GM12878 (cell line): Measurements from ENCODE around the gene SFR1. TPM values are rescaled to one million over a fixed set of nuclear protein-coding genes. Genes with fewer than 3 reads are reported as not detected.

Experiments
- CREB1 ChIP-seq: IDR thresholded peaks from 2 replicates; pipeline ENCODE4 v1.6.1; 2012; ENCODE audit warnings: low read depth, mild to moderate bottlenecking, inconsistent platforms
- IKZF1 ChIP-seq: fragments of 450-650 bp; conservative IDR thresholded peaks from 2 replicates; pipeline ENCODE4 v1.6.1; 2017; ENCODE audit warnings: antibody characterized with exemption, mild to moderate bottlenecking
- MXI1 ChIP-seq: fragments of 150-350 bp; IDR thresholded peaks from 2 replicates; pipeline ENCODE4 v1.6.1; 2011; ENCODE audit warnings: low read depth, mild to moderate bottlenecking, inconsistent platforms, low read length, improper control_type of control experiment
- NR2C1 ChIP-seq: fragments of 450-650 bp; IDR thresholded peaks from 2 replicates; pipeline ENCODE4 v1.6.1; 2017; ENCODE audit warnings: antibody characterized with exemption, mild to moderate bottlenecking, moderate library complexity
- RB1 ChIP-seq: fragments of 450-650 bp; formaldehyde crosslinking; IDR thresholded peaks from 2 replicates; pipeline ENCODE4 v1.6.1; 2017; ENCODE audit warnings: mild to moderate bottlenecking, borderline replicate concordance
- RFX5 ChIP-seq: IDR thresholded peaks from 2 replicates; pipeline ENCODE4 v1.6.1; 2011; ENCODE audit warnings: low read depth, low read length, improper control_type of control experiment
- TBL1XR1 ChIP-seq: IDR thresholded peaks from 2 replicates; pipeline ENCODE4 v1.6.1; 2012; ENCODE audit warnings: low read depth, low read length, improper control_type of control experiment
- TCF12 ChIP-seq: IDR thresholded peaks from 2 replicates; pipeline ENCODE4 v1.6.1; 2011; ENCODE audit warnings: low read depth, mild to moderate bottlenecking, low read length
- WRNIP1 ChIP-seq: IDR thresholded peaks from 2 replicates; pipeline ENCODE4 v1.6.1; 2011; ENCODE audit warnings: low read depth, low read length, improper control_type of control experiment, borderline replicate concordance
- polyA plus RNA-seq, 11 experiments: library from polyadenylated mRNA; depleted of rRNA in 4 of 11; unstranded in 6 of 11; stranded (reverse) in 5 of 11; fragments of >200 nt; fragmentation: Nextera tagmentation in 4 of 11; fragmentation: Illumina TruSeq in 1 of 11; extraction: Ambion mirVana in 4 of 11; extraction: Trizol in 1 of 11; gene quantifications; 1 replicate in 1 of 11; 2 replicates in 10 of 11; pipeline versions ENCODE4 v1.2.1 to v1.2.3, GENCODE V29; 2011 to 2016; ENCODE audit warnings: inconsistent platforms in 2 of 11, missing spikeins in 2 of 11, low read depth in 1 of 11
- total RNA-seq, 4 experiments: library from RNA; depleted of rRNA in 3 of 4; stranded (reverse); fragments of >200 nt in 3 of 4; fragmentation: Illumina TruSeq in 1 of 4; extraction: Trizol in 1 of 4; gene quantifications; 2 replicates each; pipeline versions ENCODE4 v1.2.1 to v1.2.3, GENCODE V29; 2013 to 2021
- TF ChIP-seq, protein P1 (sequence below): fragments of 150-350 bp; IDR thresholded peaks from 2 replicates; pipeline ENCODE4 v1.6.1; 2014; ENCODE audit warnings: mild to moderate bottlenecking, low read depth, low read length
- TF ChIP-seq, protein P2 (sequence below): fragments of 450-650 bp; IDR thresholded peaks from 2 replicates; pipeline ENCODE4 v1.6.1; 2017; ENCODE audit warnings: borderline replicate concordance
- TF ChIP-seq, protein P3 (sequence below): IDR thresholded peaks from 2 replicates; pipeline ENCODE4 v1.6.1; 2011; ENCODE audit warnings: low read depth, low read length, improper control_type of control experiment, borderline replicate concordance
- TF ChIP-seq, protein P4 (sequence below): fragments of 450-650 bp; conservative IDR thresholded peaks from 2 replicates; pipeline ENCODE4 v1.6.1; 2017; ENCODE audit warnings: mild to moderate bottlenecking, moderate library complexity
- TF ChIP-seq, protein P5 (sequence below): IDR thresholded peaks from 2 replicates; pipeline ENCODE4 v1.6.1; 2012; ENCODE audit warnings: low read length, inconsistent platforms
- TF ChIP-seq, protein P6 (sequence below): fragments of 450-650 bp; IDR thresholded peaks from 2 replicates; pipeline ENCODE4 v1.6.1; 2018; ENCODE audit warnings: mild to moderate bottlenecking, low read depth, moderate library complexity; ENCODE audit not compliant: partially characterized antibody

Gene SFR1
- total and polyA plus RNA-seq, 10 of the 15 experiments (the other 5 are each of a cell fraction or from before 2014, with no cell fraction given): 6.9 to 31.5 (median 14.9) TPM

DNA sequence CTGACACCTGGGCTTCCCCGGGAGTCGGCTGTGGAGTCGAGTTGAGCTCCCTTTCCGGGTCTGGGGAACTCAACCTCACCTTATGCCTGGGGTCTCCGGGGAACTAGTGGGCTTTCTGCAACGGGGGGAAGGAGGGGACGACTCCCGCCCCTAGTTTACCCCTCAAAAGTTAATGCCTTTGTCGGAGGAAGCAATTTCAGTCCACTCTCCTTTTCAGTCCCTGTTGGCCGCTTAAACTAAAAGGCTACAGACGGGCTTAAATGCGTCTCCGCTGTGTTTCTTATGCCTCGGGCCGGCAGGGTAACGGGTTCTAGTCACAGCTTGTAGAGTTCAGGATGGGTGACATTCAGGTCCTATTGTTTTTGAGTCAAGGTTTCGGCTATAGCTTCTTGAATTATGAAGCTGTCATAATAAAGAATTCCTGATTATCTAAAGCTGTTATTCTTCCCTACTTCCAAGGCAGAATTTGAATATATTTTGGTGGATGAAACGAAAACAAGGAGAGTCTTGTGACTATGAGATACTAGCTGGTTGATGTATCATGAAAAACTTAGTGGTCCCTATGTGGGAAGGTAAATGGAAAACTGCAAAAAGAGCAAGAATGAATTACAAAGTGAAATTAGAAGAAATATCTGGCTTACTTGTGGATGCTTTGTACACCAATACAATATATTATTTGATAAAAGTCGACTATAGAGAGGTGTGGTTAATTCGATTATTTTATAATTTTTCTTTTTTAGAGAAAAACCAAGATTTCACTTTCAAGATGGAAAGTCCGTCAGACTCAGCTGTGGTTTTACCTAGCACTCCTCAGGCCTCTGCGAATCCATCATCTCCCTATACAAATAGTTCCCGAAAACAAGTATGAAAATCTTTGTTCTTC lies 495 bp downstream of the SFR1 start (continued):
- TF ChIP-seq, protein P1, sequence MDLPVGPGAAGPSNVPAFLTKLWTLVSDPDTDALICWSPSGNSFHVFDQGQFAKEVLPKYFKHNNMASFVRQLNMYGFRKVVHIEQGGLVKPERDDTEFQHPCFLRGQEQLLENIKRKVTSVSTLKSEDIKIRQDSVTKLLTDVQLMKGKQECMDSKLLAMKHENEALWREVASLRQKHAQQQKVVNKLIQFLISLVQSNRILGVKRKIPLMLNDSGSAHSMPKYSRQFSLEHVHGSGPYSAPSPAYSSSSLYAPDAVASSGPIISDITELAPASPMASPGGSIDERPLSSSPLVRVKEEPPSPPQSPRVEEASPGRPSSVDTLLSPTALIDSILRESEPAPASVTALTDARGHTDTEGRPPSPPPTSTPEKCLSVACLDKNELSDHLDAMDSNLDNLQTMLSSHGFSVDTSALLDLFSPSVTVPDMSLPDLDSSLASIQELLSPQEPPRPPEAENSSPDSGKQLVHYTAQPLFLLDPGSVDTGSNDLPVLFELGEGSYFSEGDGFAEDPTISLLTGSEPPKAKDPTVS: no peak
- TF ChIP-seq TCF12 (0 out of 2 replicates have a peak, but pooled peaks have one; percentile 68), WRNIP1 (no peak), RFX5 (no peak), IKZF1 (no peak), TBL1XR1 (0 out of 2 replicates have a peak, but pooled peaks have one; percentile 2), MXI1 (no peak), NR2C1 (no peak), RB1 (0 out of 2 replicates have a peak, but pooled peaks have one; percentile 6), CREB1 (no peak)
- TF ChIP-seq, protein P2, sequence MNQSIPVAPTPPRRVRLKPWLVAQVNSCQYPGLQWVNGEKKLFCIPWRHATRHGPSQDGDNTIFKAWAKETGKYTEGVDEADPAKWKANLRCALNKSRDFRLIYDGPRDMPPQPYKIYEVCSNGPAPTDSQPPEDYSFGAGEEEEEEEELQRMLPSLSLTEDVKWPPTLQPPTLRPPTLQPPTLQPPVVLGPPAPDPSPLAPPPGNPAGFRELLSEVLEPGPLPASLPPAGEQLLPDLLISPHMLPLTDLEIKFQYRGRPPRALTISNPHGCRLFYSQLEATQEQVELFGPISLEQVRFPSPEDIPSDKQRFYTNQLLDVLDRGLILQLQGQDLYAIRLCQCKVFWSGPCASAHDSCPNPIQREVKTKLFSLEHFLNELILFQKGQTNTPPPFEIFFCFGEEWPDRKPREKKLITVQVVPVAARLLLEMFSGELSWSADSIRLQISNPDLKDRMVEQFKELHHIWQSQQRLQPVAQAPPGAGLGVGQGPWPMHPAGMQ: no peak
- TF ChIP-seq, protein P3, sequence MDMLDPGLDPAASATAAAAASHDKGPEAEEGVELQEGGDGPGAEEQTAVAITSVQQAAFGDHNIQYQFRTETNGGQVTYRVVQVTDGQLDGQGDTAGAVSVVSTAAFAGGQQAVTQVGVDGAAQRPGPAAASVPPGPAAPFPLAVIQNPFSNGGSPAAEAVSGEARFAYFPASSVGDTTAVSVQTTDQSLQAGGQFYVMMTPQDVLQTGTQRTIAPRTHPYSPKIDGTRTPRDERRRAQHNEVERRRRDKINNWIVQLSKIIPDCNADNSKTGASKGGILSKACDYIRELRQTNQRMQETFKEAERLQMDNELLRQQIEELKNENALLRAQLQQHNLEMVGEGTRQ: no peak
- TF ChIP-seq, protein P4, sequence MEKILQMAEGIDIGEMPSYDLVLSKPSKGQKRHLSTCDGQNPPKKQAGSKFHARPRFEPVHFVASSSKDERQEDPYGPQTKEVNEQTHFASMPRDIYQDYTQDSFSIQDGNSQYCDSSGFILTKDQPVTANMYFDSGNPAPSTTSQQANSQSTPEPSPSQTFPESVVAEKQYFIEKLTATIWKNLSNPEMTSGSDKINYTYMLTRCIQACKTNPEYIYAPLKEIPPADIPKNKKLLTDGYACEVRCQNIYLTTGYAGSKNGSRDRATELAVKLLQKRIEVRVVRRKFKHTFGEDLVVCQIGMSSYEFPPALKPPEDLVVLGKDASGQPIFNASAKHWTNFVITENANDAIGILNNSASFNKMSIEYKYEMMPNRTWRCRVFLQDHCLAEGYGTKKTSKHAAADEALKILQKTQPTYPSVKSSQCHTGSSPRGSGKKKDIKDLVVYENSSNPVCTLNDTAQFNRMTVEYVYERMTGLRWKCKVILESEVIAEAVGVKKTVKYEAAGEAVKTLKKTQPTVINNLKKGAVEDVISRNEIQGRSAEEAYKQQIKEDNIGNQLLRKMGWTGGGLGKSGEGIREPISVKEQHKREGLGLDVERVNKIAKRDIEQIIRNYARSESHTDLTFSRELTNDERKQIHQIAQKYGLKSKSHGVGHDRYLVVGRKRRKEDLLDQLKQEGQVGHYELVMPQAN: peak; percentile 75
- TF ChIP-seq, protein P5, sequence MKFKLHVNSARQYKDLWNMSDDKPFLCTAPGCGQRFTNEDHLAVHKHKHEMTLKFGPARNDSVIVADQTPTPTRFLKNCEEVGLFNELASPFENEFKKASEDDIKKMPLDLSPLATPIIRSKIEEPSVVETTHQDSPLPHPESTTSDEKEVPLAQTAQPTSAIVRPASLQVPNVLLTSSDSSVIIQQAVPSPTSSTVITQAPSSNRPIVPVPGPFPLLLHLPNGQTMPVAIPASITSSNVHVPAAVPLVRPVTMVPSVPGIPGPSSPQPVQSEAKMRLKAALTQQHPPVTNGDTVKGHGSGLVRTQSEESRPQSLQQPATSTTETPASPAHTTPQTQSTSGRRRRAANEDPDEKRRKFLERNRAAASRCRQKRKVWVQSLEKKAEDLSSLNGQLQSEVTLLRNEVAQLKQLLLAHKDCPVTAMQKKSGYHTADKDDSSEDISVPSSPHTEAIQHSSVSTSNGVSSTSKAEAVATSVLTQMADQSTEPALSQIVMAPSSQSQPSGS: no peak
- TF ChIP-seq, protein P6, sequence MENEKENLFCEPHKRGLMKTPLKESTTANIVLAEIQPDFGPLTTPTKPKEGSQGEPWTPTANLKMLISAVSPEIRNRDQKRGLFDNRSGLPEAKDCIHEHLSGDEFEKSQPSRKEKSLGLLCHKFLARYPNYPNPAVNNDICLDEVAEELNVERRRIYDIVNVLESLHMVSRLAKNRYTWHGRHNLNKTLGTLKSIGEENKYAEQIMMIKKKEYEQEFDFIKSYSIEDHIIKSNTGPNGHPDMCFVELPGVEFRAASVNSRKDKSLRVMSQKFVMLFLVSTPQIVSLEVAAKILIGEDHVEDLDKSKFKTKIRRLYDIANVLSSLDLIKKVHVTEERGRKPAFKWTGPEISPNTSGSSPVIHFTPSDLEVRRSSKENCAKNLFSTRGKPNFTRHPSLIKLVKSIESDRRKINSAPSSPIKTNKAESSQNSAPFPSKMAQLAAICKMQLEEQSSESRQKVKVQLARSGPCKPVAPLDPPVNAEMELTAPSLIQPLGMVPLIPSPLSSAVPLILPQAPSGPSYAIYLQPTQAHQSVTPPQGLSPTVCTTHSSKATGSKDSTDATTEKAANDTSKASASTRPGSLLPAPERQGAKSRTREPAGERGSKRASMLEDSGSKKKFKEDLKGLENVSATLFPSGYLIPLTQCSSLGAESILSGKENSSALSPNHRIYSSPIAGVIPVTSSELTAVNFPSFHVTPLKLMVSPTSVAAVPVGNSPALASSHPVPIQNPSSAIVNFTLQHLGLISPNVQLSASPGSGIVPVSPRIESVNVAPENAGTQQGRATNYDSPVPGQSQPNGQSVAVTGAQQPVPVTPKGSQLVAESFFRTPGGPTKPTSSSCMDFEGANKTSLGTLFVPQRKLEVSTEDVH: peak; percentile 85
